Endothelial cell (in vitro differentiated cells): ENCODE measurements around the gene HDAC9. TPM values are rescaled to one million over a fixed set of nuclear protein-coding genes. Genes with fewer than 3 reads are reported as not detected.

ENCODE experiments used
- DNase-seq: peaks from one replicate; pipeline ENCODE4 v3.0.0; 2021; ENCODE audit warnings: low spot score
- H3K27ac Mint-ChIP-seq: one replicate; pipeline ENCODE4 v1.8.0; 2021; ENCODE audit warnings: mixed read lengths, inconsistent platforms; ENCODE audit not compliant: unreplicated experiment
- H3K27me3 Mint-ChIP-seq: one replicate; pipeline ENCODE4 v1.8.0; 2021; ENCODE audit warnings: mild to moderate bottlenecking, moderate library complexity, mixed read lengths, inconsistent platforms; ENCODE audit not compliant: unreplicated experiment
- H3K36me3 Mint-ChIP-seq: one replicate; pipeline ENCODE4 v1.8.0; 2021; ENCODE audit warnings: mild to moderate bottlenecking, low read depth, mixed read lengths, inconsistent platforms; ENCODE audit not compliant: unreplicated experiment
- H3K4me1 Mint-ChIP-seq: one replicate; pipeline ENCODE4 v1.8.0; 2021; ENCODE audit warnings: mild to moderate bottlenecking, mixed read lengths, inconsistent platforms; ENCODE audit not compliant: unreplicated experiment
- H3K4me3 Mint-ChIP-seq: one replicate; pipeline ENCODE4 v1.8.0; 2021; ENCODE audit warnings: mild to moderate bottlenecking, mixed read lengths, inconsistent platforms; ENCODE audit not compliant: unreplicated experiment
- H3K9me3 Mint-ChIP-seq: one replicate; pipeline ENCODE4 v1.8.0; 2021; ENCODE audit warnings: mixed read lengths, inconsistent platforms; ENCODE audit not compliant: unreplicated experiment
- total RNA-seq: library from RNA; stranded (reverse); fragmentation: NEBNext Ultra II Directional; extraction: Animal tissue kit (Norgen Biotek cat#: 25700); gene quantifications from one replicate; pipeline ENCODE4 v1.2.1, GENCODE V29; 2021; ENCODE audit not compliant: unreplicated experiment
- TF ChIP-seq, protein P1 (sequence below): fragments of 200-600 bp; sonication (generic); IDR thresholded peaks from one replicate; pipeline ENCODE4 v1.5.0; 2021; ENCODE audit warnings: antibody characterized with exemption; ENCODE audit not compliant: unreplicated experiment

The HDAC9 gene
- total RNA-seq, 1 donor from 2014 or later: 1.2 TPM

GRCh38 chr7:18644981-18645380 lies 149.4 kb downstream of the HDAC9 start:
- no peak overlapping the region for H3K27ac Mint-ChIP-seq
- TF ChIP-seq, protein P1, sequence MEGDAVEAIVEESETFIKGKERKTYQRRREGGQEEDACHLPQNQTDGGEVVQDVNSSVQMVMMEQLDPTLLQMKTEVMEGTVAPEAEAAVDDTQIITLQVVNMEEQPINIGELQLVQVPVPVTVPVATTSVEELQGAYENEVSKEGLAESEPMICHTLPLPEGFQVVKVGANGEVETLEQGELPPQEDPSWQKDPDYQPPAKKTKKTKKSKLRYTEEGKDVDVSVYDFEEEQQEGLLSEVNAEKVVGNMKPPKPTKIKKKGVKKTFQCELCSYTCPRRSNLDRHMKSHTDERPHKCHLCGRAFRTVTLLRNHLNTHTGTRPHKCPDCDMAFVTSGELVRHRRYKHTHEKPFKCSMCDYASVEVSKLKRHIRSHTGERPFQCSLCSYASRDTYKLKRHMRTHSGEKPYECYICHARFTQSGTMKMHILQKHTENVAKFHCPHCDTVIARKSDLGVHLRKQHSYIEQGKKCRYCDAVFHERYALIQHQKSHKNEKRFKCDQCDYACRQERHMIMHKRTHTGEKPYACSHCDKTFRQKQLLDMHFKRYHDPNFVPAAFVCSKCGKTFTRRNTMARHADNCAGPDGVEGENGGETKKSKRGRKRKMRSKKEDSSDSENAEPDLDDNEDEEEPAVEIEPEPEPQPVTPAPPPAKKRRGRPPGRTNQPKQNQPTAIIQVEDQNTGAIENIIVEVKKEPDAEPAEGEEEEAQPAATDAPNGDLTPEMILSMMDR: no peak
- no peak for DNase-seq

DNA sequence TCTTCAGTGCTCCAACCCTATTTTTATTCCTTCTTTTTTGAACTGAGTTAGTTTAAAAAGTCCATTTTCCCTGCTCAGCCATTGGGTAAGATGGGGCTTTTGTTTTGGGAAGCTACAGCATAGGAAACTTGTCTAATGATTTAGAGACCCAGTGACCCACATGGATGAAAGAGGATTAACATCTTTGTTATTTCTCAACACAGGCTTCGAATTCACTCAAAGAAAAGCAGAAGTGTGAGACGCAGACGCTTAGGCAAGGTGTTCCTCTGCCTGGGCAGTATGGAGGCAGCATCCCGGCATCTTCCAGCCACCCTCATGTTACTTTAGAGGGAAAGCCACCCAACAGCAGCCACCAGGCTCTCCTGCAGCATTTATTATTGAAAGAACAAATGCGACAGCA lies 152.0 kb downstream of the HDAC9 start:
- H3K36me3 Mint-ChIP-seq: no peaks in the 10 kb centered on the region
- DNase-seq: no peak
- TF ChIP-seq, protein P1: no peak
- H3K27me3 Mint-ChIP-seq: no peaks in the 10 kb centered on the region
- no peak overlapping the region for H3K27ac Mint-ChIP-seq
- H3K9me3 Mint-ChIP-seq: no peaks in the 10 kb centered on the region
- no peak overlapping the region for H3K4me3 Mint-ChIP-seq
- H3K4me1 Mint-ChIP-seq: no peaks in the 10 kb centered on the region

More at GRCh38 chr7:18644981-18645380, 149.4 kb downstream of the HDAC9 start:
- Mint-ChIP-seq H3K36me3 (no peaks in the 10 kb centered on the region), H3K4me3 (no peak overlapping the region), H3K9me3 (no peaks in the 10 kb centered on the region), H3K4me1 (no peaks in the 10 kb centered on the region), H3K27me3 (peaks cover 1% of the 10 kb centered on the region)

DNA sequence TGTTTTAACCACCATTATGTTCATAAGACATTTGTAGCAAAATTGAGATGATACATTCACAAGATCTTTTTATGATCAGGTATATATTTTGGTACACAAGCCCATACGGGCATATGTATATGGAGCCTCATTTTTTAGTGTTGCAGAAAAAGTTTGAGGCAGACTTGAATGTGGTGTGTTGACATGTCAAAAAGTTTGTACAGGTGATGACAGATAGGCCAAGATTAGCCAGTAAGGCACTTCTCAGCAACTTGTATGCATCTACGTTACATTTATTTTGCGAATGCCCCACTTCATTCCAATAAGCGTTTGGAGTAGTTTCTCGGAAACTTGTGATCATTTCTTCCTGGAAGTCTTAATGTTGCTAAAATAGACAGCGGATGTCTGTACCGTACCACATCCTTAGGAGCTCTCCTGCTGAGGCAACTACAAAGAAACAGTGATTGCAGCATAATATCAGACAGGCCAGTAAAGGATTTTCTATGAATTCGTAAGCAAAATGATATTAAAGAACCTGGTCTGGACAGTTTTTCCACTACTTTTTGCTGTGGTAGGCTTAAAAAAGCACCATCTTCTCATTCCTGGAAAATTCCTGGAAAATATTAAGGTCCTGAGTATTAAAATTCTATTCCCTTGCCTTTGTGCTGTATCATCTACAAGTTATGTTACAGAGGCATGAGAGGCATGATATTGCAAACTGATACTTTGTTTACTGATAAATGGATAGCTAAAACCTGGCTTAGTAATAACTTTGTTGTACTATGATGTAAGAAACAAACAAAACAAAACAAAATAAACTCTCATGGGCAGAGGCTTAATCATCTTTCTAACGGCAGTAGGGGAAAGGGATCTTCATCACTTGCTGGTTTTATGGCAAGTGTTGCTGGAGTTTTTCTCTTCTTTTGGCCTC lies 153.6 kb downstream of the HDAC9 start:
- H3K27ac Mint-ChIP-seq: no peak overlapping the region
- H3K27me3 Mint-ChIP-seq: no peaks in the 10 kb centered on the region
- H3K9me3 Mint-ChIP-seq: no peaks in the 10 kb centered on the region
- H3K4me3 Mint-ChIP-seq: no peak overlapping the region
- H3K4me1 Mint-ChIP-seq: no peaks in the 10 kb centered on the region
- TF ChIP-seq, protein P1: no peak
- H3K36me3 Mint-ChIP-seq: no peaks in the 10 kb centered on the region
- no peak for DNase-seq

DNA sequence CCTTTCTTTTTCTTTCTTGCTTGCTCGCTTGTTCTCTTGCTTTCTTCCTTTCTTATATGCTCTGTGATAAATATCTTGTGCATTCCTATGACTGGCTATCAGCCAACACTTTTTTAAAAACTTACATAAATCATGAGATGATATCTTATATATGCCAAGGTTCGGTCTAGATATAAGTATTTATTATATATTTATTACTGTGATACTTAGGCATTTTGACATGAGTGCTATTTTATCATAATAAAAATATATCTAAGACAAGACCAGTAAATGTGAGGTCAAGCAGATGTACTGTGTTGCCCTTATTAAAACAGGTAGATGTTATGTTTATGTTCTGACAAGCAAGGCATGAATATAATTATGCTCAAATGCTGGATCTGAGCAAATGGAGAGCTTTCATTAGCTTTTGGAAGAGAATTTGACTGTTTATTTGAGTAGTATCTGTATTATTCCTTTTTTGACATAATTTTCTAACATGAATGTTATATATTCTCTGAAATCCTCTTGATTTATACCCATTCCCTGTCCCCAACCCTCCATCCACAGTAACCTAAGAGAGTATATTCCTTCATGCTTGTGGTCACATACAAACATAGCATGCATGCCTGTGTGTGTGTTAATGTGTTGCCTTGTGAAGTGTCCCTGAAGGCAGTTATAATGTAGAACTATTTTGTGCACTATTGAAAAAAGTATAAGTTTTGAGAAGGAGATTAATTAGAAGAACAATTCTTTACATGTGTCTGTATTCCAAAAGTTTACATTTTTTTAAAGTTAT lies 158.0 kb downstream of the HDAC9 start:
- no peaks in the 10 kb centered on the region for H3K36me3 Mint-ChIP-seq
- H3K4me3 Mint-ChIP-seq: no peak overlapping the region
- H3K27me3 Mint-ChIP-seq: peaks cover 2% of the 10 kb centered on the region
- H3K27ac Mint-ChIP-seq: no peak overlapping the region
- no peak for DNase-seq
- H3K9me3 Mint-ChIP-seq: no peaks in the 10 kb centered on the region
- peaks cover 4% of the 10 kb centered on the region for H3K4me1 Mint-ChIP-seq
- TF ChIP-seq, protein P1: no peak

DNA sequence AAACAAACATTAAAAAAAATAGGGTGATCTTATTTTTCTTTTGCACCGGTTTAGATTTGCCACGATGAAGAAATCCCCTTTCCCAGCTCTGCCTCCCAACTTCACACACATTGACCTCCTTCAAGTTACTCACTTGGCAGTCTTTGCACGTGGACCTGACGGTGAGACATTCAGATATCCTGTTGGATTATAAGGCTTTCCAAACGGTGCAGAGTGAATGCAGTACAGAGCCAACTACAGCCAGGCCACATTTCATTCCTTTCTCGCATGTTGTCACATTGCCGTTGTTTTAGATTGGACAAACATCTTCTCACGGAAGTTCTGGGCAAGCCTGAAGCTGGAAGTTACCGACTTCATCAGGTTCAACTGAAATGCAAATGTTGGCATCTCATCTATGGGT lies 159.2 kb downstream of the HDAC9 start:
- H3K4me3 Mint-ChIP-seq: no peak overlapping the region
- H3K36me3 Mint-ChIP-seq: no peaks in the 10 kb centered on the region
- TF ChIP-seq, protein P1: no peak
- H3K27ac Mint-ChIP-seq: no peak overlapping the region
- peaks cover 4% of the 10 kb centered on the region for H3K4me1 Mint-ChIP-seq
- DNase-seq: no peak
- peaks cover 2% of the 10 kb centered on the region for H3K27me3 Mint-ChIP-seq
- H3K9me3 Mint-ChIP-seq: no peaks in the 10 kb centered on the region
